IMR-90 (cell line): ENCODE results near the gene PPP6R1. TPM values are rescaled to one million over a fixed set of nuclear protein-coding genes. Genes with fewer than 3 reads are reported as not detected.

Source experiments
- ATAC-seq: fragments of 200-7000 bp; cut with Tn5 transposase; 2 replicates; pipeline ENCODE4 v1.9.1; 2020; ENCODE audit warnings: low read depth, mild to moderate bottlenecking, moderate library complexity
- BruUV-seq: library from RNA; stranded (reverse); fragments of 400-500 nt; replicated peaks from 2 replicates; lab custom pipeline; 2021; lab: Mats Ljungman, UMichigan
- CTCF ChIA-PET: fragments of 300-600 bp; formaldehyde crosslinking; extraction: SDS; loops from one replicate; lab custom pipeline; 2021; ENCODE audit warnings: antibody characterized with exemption; lab: Yijun Ruan, JAX
- POLR2A ChIA-PET: fragments of 300-600 bp; sonication (Branson Sonifier 250); formaldehyde crosslinking; loops from one replicate; lab custom pipeline; 2022; ENCODE audit warnings: antibody characterized with exemption; ENCODE audit not compliant: unreplicated experiment; lab: Charles Lee
- DNase-seq: peaks from one replicate; pipeline ENCODE4 v3.0.0; 2013
- H2AFZ ChIP-seq: replicated peaks from 2 replicates; pipeline ENCODE3; 2013; ENCODE audit warnings: low read length, mild to moderate bottlenecking; ENCODE audit not compliant: poor library complexity
- H2AK5ac ChIP-seq: 2 replicates; pipeline ENCODE4 v1.6.1; 2013; ENCODE audit warnings: low read depth, low read length, inconsistent platforms
- H2AK9ac ChIP-seq: replicated peaks from 2 replicates; pipeline ENCODE3; 2013; ENCODE audit warnings: mild to moderate bottlenecking, low read depth, low read length, moderate library complexity; ENCODE audit not compliant: poor library complexity
- H2BK120ac ChIP-seq: 2 replicates; pipeline ENCODE4 v1.6.1; 2013; ENCODE audit warnings: low read depth, low read length, inconsistent platforms
- H2BK15ac ChIP-seq: 3 replicates; pipeline ENCODE4 v1.6.1; 2013; ENCODE audit warnings: low read depth, low read length, inconsistent platforms
- H2BK20ac ChIP-seq: 2 replicates; pipeline ENCODE4 v1.6.1; 2013; ENCODE audit warnings: low read depth, mild to moderate bottlenecking, inconsistent platforms, low read length, moderate library complexity
- H2BK5ac ChIP-seq: 2 replicates; pipeline ENCODE4 v1.6.1; 2013; ENCODE audit warnings: mild to moderate bottlenecking, low read depth, low read length, inconsistent platforms; ENCODE audit not compliant: poor library complexity, severe bottlenecking
- H3K14ac ChIP-seq: replicated peaks from 2 replicates; pipeline ENCODE4 v1.6.1; 2013; ENCODE audit warnings: low read depth, low read length, inconsistent platforms
- H3K18ac ChIP-seq: 2 replicates; pipeline ENCODE4 v1.6.1; 2013; ENCODE audit warnings: low read depth, low read length, control low read depth
- H3K23ac ChIP-seq: 2 replicates; pipeline ENCODE4 v1.6.1; 2013; ENCODE audit warnings: low read depth, low read length, inconsistent platforms
- H3K27ac ChIP-seq: 2 replicates; pipeline ENCODE4 v1.5.1; 2013; ENCODE audit warnings: mild to moderate bottlenecking, control low read depth, low read length; ENCODE audit not compliant: insufficient read depth
- H3K27me3 ChIP-seq: 2 replicates; pipeline ENCODE4 v1.6.1; 2013; ENCODE audit warnings: low read length; ENCODE audit not compliant: control insufficient read depth, insufficient read depth
- H3K36me3 ChIP-seq: 2 replicates; pipeline ENCODE4 v1.6.1; 2013; ENCODE audit warnings: low read length, mixed read lengths; ENCODE audit not compliant: control insufficient read depth, insufficient read depth
- H3K4ac ChIP-seq: 2 replicates; pipeline ENCODE4 v1.6.1; 2013; ENCODE audit warnings: low read depth, low read length, inconsistent platforms
- H3K4me1 ChIP-seq: 2 replicates; pipeline ENCODE4 v1.6.1; 2013; ENCODE audit warnings: low read length, mixed read lengths; ENCODE audit not compliant: control insufficient read depth, insufficient read depth
- H3K4me2 ChIP-seq: 2 replicates; pipeline ENCODE4 v1.6.1; 2013; ENCODE audit warnings: low read depth, mild to moderate bottlenecking, control low read depth, low read length, moderate library complexity
- H3K4me3 ChIP-seq: 2 replicates; pipeline ENCODE4 v1.5.1; 2013; ENCODE audit warnings: low read depth, mild to moderate bottlenecking, control low read depth, low read length, moderate library complexity; ENCODE audit not compliant: insufficient read depth
- H3K56ac ChIP-seq: 2 replicates; pipeline ENCODE4 v1.6.1; 2013; ENCODE audit warnings: low read length, inconsistent platforms; ENCODE audit not compliant: insufficient read depth; ENCODE audit errors: extremely low read depth
- H3K79me1 ChIP-seq, 2 experiments: 2 replicates each; pipeline ENCODE4 v1.6.1; 2013; ENCODE audit warnings: low read length in 2 of 2, inconsistent platforms in 1 of 2, low read depth in 1 of 2
- H3K9ac ChIP-seq: 2 replicates; pipeline ENCODE4 v1.6.1; 2013; ENCODE audit warnings: low read depth, low read length, control low read depth
- H3K9me1 ChIP-seq: 2 replicates; pipeline ENCODE4 v1.6.1; 2013; ENCODE audit warnings: low read length, inconsistent platforms; ENCODE audit not compliant: insufficient read depth
- H3K9me3 ChIP-seq: 2 replicates; pipeline ENCODE4 v1.6.1; 2013; ENCODE audit warnings: low read length; ENCODE audit not compliant: control insufficient read depth, insufficient read depth
- H4K20me1 ChIP-seq: 2 replicates; pipeline ENCODE4 v1.6.1; 2013; ENCODE audit warnings: low read length, inconsistent platforms; ENCODE audit not compliant: insufficient read depth
- H4K5ac ChIP-seq: 2 replicates; pipeline ENCODE4 v1.6.1; 2013; ENCODE audit warnings: mild to moderate bottlenecking, low read depth, low read length, control low read depth
- H4K8ac ChIP-seq, 2 experiments: 2 replicates each; pipeline ENCODE4 v1.6.1; 2013; ENCODE audit warnings: low read depth in 2 of 2, low read length in 2 of 2, control low read depth in 1 of 2, inconsistent platforms in 1 of 2
- H4K91ac ChIP-seq: 2 replicates; pipeline ENCODE4 v1.6.1; 2013; ENCODE audit warnings: low read depth, low read length, inconsistent platforms; ENCODE audit not compliant: insufficient read depth
- BHLHE40 ChIP-seq: fragments of 150-350 bp; IDR thresholded peaks from 2 replicates; pipeline ENCODE4 v1.6.1; 2016; ENCODE audit warnings: mild to moderate bottlenecking, low read depth, low read length
- CEBPB ChIP-seq: IDR thresholded peaks from 2 replicates; pipeline ENCODE4 v1.6.1; 2012; ENCODE audit warnings: low read depth, low read length, improper control_type of control experiment
- CHD1 ChIP-seq: IDR thresholded peaks from 2 replicates; pipeline ENCODE4 v1.6.1; 2012; ENCODE audit warnings: low read depth, low read length, improper control_type of control experiment
- FOS ChIP-seq: fragments of 150-350 bp; IDR thresholded peaks from 2 replicates; pipeline ENCODE4 v1.6.1; 2016; ENCODE audit warnings: low read depth, low read length
- MAFK ChIP-seq: IDR thresholded peaks from 2 replicates; pipeline ENCODE4 v1.6.1; 2012; ENCODE audit warnings: low read depth, low read length, improper control_type of control experiment
- MAZ ChIP-seq: IDR thresholded peaks from 2 replicates; pipeline ENCODE4 v1.6.1; 2012; ENCODE audit warnings: low read depth, mild to moderate bottlenecking, low read length, improper control_type of control experiment, moderate library complexity, borderline replicate concordance
- MXI1 ChIP-seq: IDR thresholded peaks from 2 replicates; pipeline ENCODE4 v1.6.1; 2012; ENCODE audit warnings: low read depth, mild to moderate bottlenecking, low read length, moderate library complexity, borderline replicate concordance
- NFE2L2 ChIP-seq: fragments of 150-350 bp; IDR thresholded peaks from 2 replicates; pipeline ENCODE4 v1.6.1; 2016; ENCODE audit warnings: low read depth, mild to moderate bottlenecking, low read length
- POLR2A ChIP-seq: IDR thresholded peaks from 2 replicates; pipeline ENCODE4 v1.6.1; 2012; ENCODE audit warnings: mild to moderate bottlenecking, low read depth, low read length
- RAD21 ChIP-seq: IDR thresholded peaks from 2 replicates; pipeline ENCODE4 v1.6.1; 2012; ENCODE audit warnings: low read length, improper control_type of control experiment
- RCOR1 ChIP-seq: IDR thresholded peaks from 2 replicates; pipeline ENCODE4 v1.6.1; 2012; ENCODE audit warnings: mild to moderate bottlenecking, low read length, improper control_type of control experiment; ENCODE audit not compliant: insufficient replicate concordance
- RFX5 ChIP-seq: IDR thresholded peaks from 2 replicates; pipeline ENCODE4 v1.8.0; 2012; ENCODE audit warnings: low read depth, mild to moderate bottlenecking, low read length, moderate library complexity
- SMC3 ChIP-seq: fragments of 150-350 bp; IDR thresholded peaks from 2 replicates; pipeline ENCODE4 v1.6.1; 2016; ENCODE audit warnings: low read depth, mild to moderate bottlenecking, antibody characterized with exemption, low read length, moderate library complexity
- USF2 ChIP-seq: fragments of 150-350 bp; IDR thresholded peaks from 2 replicates; pipeline ENCODE4 v1.6.1; 2017; ENCODE audit warnings: mild to moderate bottlenecking, antibody characterized with exemption, low read length, low read depth
- WGBS, 2 experiments: methylation state at CpG; one replicate each; pipeline versions ENCODE4 v1.1.5 to v1.1.7; 2013; ENCODE audit warnings: missing lambda C conversion rate in 2 of 2; ENCODE audit not compliant: insufficient read length in 1 of 2; ENCODE audit errors: extremely low coverage in 2 of 2; 5-methylcytosine and 5-hydroxymethylcytosine counted together
- dilution Hi-C: fragments of 300-500 bp; cut with HindIII; formaldehyde crosslinking; loops from one replicate; pipeline ENCODE4 v1.14.3; 2018; ENCODE audit warnings: low sequenced_read_pairs; ENCODE audit not compliant: unreplicated experiment
- in situ Hi-C: fragments of 300-500 bp; cut with MboI; formaldehyde crosslinking; loops from 3 replicates; pipeline ENCODE4 v1.14.3; 2019; ENCODE audit warnings: low sequenced_read_pairs, inconsistent platforms, mixed read lengths
- intact Hi-C: fragments of 100-400 bp; cut with micrococcal nuclease; formaldehyde crosslinking; loops from 2 replicates; pipeline ENCODE4 v1.10.0; 2022
- polyA plus RNA-seq, 3 experiments: library from polyadenylated mRNA; depleted of rRNA; stranded (reverse); fragments of >200 nt; gene quantifications; 2 replicates each; pipeline ENCODE4 v1.2.3, GENCODE V29; 2012; ENCODE audit warnings: low replicate concordance in 1 of 3
- total RNA-seq: library from RNA; depleted of rRNA; stranded (reverse); fragments of >200 nt; gene quantifications from 2 replicates; pipeline ENCODE4 v1.2.3, GENCODE V29; 2012
- TF ChIP-seq, protein P1 (sequence below): conservative IDR thresholded peaks from 2 replicates; pipeline ENCODE4 v1.5.1; 2012; ENCODE audit warnings: mild to moderate bottlenecking, low read depth, low read length, improper control_type of control experiment
- TF ChIP-seq, protein P2 (sequence below): fragments of 150-350 bp; IDR thresholded peaks from 2 replicates; pipeline ENCODE4 v1.6.1; 2016; ENCODE audit warnings: low read depth, mild to moderate bottlenecking, low read length, moderate library complexity, borderline replicate concordance

Gene PPP6R1
- total and polyA plus RNA-seq, 2 of the 4 experiments (the other 2 are of a cell fraction) = 19.9 to 50.2 TPM

DNA sequence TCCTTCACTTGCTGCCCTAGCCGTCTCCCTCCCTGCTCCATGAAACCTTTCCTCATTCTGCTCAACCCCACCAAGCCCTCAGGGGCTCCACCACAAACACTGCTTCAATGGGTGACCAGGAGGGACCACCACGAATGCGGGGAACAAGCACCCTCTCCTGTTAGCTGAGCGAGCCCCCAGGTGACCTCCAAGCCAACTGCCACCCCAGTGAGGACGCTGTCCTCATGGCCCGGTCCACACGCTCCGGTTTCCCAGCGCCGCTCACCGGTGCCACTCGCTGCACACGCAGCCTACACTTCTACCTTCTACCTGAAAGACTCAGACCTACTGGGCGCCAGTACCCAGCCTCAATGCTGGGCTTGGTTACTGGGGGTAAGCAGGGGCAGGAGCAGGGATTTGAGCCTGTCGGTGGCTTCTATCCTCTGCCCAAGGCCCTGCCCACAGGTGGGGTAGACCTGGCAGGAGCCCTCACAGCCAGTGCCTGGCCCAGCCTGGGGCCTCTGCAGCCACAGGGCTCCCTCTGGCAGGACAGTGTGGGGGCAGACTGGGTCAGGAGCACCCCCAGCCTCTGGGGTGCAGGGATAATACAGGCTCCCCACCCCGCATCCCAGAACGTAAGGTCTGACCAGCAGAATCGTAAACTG, 29.6 kb downstream of the PPP6R1 start:
- CTCF ChIA-PET = no interaction called here
- Histone ChIP-seq H3K9me1 (0 out of 2 replicates have a peak, but pooled peaks cover 6% of the 10 kb centered on the region), H4K8ac (no peak overlapping the region), H2BK15ac (no peak overlapping the region), H3K4me2 (no peak overlapping the region), H3K14ac (no peak overlapping the region), H3K56ac (no peak overlapping the region), H3K23ac (no peak overlapping the region), H3K4me3 (no peak overlapping the region), H4K20me1 (peaks cover 15% of the 10 kb centered on the region), H4K5ac (no peak overlapping the region), H3K4me1 (no peaks in the 10 kb centered on the region), H2BK120ac (no peak overlapping the region), H3K27me3 (no peaks in the 10 kb centered on the region), H2BK20ac (no peak overlapping the region), H4K91ac (no peak overlapping the region), H3K36me3 (peaks cover 49% of the 10 kb centered on the region), H2BK5ac (no peak overlapping the region), H3K18ac (no peak overlapping the region), H2AK9ac (no peak overlapping the region), H3K4ac (no peak overlapping the region), H3K9ac (no peak overlapping the region), H3K27ac (no peak overlapping the region), H3K79me1 (peaks cover 3 to 8% of the 10 kb centered on the region in 2 experiments; a peak in 2 of 4 replicates), H3K9me3 (no peaks in the 10 kb centered on the region), H2AFZ (no peak overlapping the region), H2AK5ac (no peak overlapping the region)
- in situ Hi-C loops = no loop called here
- ATAC-seq (no peak), DNase-seq (no peak)
- WGBS, 2 experiments = 95% methylated on average over 11 of the region's 18 CpGs; no CpG with 5 or more reads in 1 of the 2 experiments
- BruUV-seq = no TSS peak
- TF ChIP-seq POLR2A (no peak), RFX5 (no peak), BHLHE40 (no peak), RCOR1 (no peak), MXI1 (no peak), NFE2L2 (no peak), CHD1 (no peak), MAZ (no peak), SMC3 (no peak), USF2 (no peak), MAFK (no peak), RAD21 (no peak), FOS (no peak), CEBPB (no peak)
- TF ChIP-seq, protein P1, sequence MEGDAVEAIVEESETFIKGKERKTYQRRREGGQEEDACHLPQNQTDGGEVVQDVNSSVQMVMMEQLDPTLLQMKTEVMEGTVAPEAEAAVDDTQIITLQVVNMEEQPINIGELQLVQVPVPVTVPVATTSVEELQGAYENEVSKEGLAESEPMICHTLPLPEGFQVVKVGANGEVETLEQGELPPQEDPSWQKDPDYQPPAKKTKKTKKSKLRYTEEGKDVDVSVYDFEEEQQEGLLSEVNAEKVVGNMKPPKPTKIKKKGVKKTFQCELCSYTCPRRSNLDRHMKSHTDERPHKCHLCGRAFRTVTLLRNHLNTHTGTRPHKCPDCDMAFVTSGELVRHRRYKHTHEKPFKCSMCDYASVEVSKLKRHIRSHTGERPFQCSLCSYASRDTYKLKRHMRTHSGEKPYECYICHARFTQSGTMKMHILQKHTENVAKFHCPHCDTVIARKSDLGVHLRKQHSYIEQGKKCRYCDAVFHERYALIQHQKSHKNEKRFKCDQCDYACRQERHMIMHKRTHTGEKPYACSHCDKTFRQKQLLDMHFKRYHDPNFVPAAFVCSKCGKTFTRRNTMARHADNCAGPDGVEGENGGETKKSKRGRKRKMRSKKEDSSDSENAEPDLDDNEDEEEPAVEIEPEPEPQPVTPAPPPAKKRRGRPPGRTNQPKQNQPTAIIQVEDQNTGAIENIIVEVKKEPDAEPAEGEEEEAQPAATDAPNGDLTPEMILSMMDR = no peak
- TF ChIP-seq, protein P2, sequence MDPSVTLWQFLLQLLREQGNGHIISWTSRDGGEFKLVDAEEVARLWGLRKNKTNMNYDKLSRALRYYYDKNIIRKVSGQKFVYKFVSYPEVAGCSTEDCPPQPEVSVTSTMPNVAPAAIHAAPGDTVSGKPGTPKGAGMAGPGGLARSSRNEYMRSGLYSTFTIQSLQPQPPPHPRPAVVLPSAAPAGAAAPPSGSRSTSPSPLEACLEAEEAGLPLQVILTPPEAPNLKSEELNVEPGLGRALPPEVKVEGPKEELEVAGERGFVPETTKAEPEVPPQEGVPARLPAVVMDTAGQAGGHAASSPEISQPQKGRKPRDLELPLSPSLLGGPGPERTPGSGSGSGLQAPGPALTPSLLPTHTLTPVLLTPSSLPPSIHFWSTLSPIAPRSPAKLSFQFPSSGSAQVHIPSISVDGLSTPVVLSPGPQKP = no peak
- dilution Hi-C loops = no loop called here
- POLR2A ChIA-PET = no interaction called here
- intact Hi-C loops = no loop called here
